ENCODE data around the gene PPL.

Gene PPL

GRCh38 chr16:4846503-4846900 is 90.4 kb downstream of the PPL start:
- peak overlapping the region; percentile 91 for H3K27ac ChIP-seq (ENCODE audit: low read depth, low read length, severe bottlenecking)
- 1% methylated on average over 20 to 26 of the region's 27 CpGs for WGBS, 2 experiments (ENCODE audit: insufficient coverage in 2 of 2)
- peak overlapping the region; percentile 91 for H3K4me3 ChIP-seq (ENCODE audit: extremely low read depth, insufficient read depth, low read length, poor library complexity, severe bottlenecking)
- peaks cover 11% of the 10 kb centered on the region for H3K4me1 ChIP-seq (ENCODE audit: control insufficient read depth, insufficient read depth, low read length, poor library complexity, severe bottlenecking)
- no peaks in the 10 kb centered on the region for H3K9me3 ChIP-seq (ENCODE audit: control insufficient read depth, low read length)
- peaks cover 41% of the 10 kb centered on the region for H3K36me3 ChIP-seq (ENCODE audit: control insufficient read depth, insufficient read depth, low read length)

GRCh38 chr16:4840984-4841383 is 96.0 kb downstream of the PPL start:
- no peak overlapping the region for H3K4me3 ChIP-seq (ENCODE audit: extremely low read depth, insufficient read depth, low read length, poor library complexity, severe bottlenecking)
- H3K9me3 ChIP-seq (ENCODE audit: control insufficient read depth, low read length), result no peaks in the 10 kb centered on the region
- WGBS, 2 experiments (ENCODE audit: insufficient coverage in 2 of 2), result 77 to 80% methylated on average over 5 of the region's 5 CpGs
- no peaks in the 10 kb centered on the region for H3K4me1 ChIP-seq (ENCODE audit: control insufficient read depth, insufficient read depth, low read length, poor library complexity, severe bottlenecking)
- H3K36me3 ChIP-seq (ENCODE audit: control insufficient read depth, insufficient read depth, low read length), result peaks cover 92% of the 10 kb centered on the region
- no peak overlapping the region for H3K27ac ChIP-seq (ENCODE audit: low read depth, low read length, severe bottlenecking)

GRCh38 chr16:4839942-4840341 is 97.0 kb downstream of the PPL start:
- 94 to 97% methylated on average over 5 of the region's 5 CpGs for WGBS, 2 experiments (ENCODE audit: insufficient coverage in 2 of 2)
- H3K36me3 ChIP-seq (ENCODE audit: control insufficient read depth, insufficient read depth, low read length), result peaks cover 95% of the 10 kb centered on the region

GRCh38 chr16:4837733-4838501 is 99.0 kb downstream of the PPL start:
- Histone ChIP-seq H3K4me3 (ENCODE audit: extremely low read depth, insufficient read depth, low read length, poor library complexity, severe bottlenecking) (no peak overlapping the region), H3K36me3 (ENCODE audit: control insufficient read depth, insufficient read depth, low read length) (peaks cover 95% of the 10 kb centered on the region), H3K27ac (ENCODE audit: low read depth, low read length, severe bottlenecking) (no peak overlapping the region), H3K4me1 (ENCODE audit: control insufficient read depth, insufficient read depth, low read length, poor library complexity, severe bottlenecking) (no peaks in the 10 kb centered on the region), H3K9me3 (ENCODE audit: control insufficient read depth, low read length) (no peaks in the 10 kb centered on the region)
- 92 to 98% methylated on average over 5 to 8 of the region's 13 CpGs for WGBS, 2 experiments (ENCODE audit: insufficient coverage in 2 of 2)

More at GRCh38 chr16:4839942-4840341, 97.0 kb downstream of the PPL start:
- no peaks in the 10 kb centered on the region for H3K9me3 ChIP-seq (ENCODE audit: control insufficient read depth, low read length)
- H3K4me1 ChIP-seq (ENCODE audit: control insufficient read depth, insufficient read depth, low read length, poor library complexity, severe bottlenecking), result no peaks in the 10 kb centered on the region
- no peak overlapping the region for H3K4me3 ChIP-seq (ENCODE audit: extremely low read depth, insufficient read depth, low read length, poor library complexity, severe bottlenecking)
- H3K27ac ChIP-seq (ENCODE audit: low read depth, low read length, severe bottlenecking), result no peak overlapping the region

- 100% methylated on average over 1 to 2 of the region's 2 CpGs for WGBS, 2 experiments (ENCODE audit: insufficient coverage in 2 of 2)
- H3K36me3 ChIP-seq (ENCODE audit: control insufficient read depth, insufficient read depth, low read length), result peaks cover 95% of the 10 kb centered on the region
These were observed 100.2 kb downstream of the PPL start for GRCh38 chr16:4836727-4837126.

GRCh38 chr16:4833584-4833983 is 103.4 kb downstream of the PPL start:
- no peak overlapping the region for H3K27ac ChIP-seq (ENCODE audit: low read depth, low read length, severe bottlenecking)
- H3K9me3 ChIP-seq (ENCODE audit: control insufficient read depth, low read length), result no peaks in the 10 kb centered on the region
- no peaks in the 10 kb centered on the region for H3K4me1 ChIP-seq (ENCODE audit: control insufficient read depth, insufficient read depth, low read length, poor library complexity, severe bottlenecking)
- no peak overlapping the region for H3K4me3 ChIP-seq (ENCODE audit: extremely low read depth, insufficient read depth, low read length, poor library complexity, severe bottlenecking)
- H3K36me3 ChIP-seq (ENCODE audit: control insufficient read depth, insufficient read depth, low read length), result peaks cover 97% of the 10 kb centered on the region
- WGBS, 2 experiments (ENCODE audit: insufficient coverage in 2 of 2), result 100% methylated on average over 1 of the region's 1 CpG; no CpG with 5 or more reads in 1 of the 2 experiments

More at GRCh38 chr16:4836727-4837126, 100.2 kb downstream of the PPL start:
- H3K9me3 ChIP-seq (ENCODE audit: control insufficient read depth, low read length), result no peaks in the 10 kb centered on the region
- H3K27ac ChIP-seq (ENCODE audit: low read depth, low read length, severe bottlenecking), result no peak overlapping the region
- no peak overlapping the region for H3K4me3 ChIP-seq (ENCODE audit: extremely low read depth, insufficient read depth, low read length, poor library complexity, severe bottlenecking)
- no peaks in the 10 kb centered on the region for H3K4me1 ChIP-seq (ENCODE audit: control insufficient read depth, insufficient read depth, low read length, poor library complexity, severe bottlenecking)

GRCh38 chr16:4832698-4833343 is 104.1 kb downstream of the PPL start:
- Histone ChIP-seq H3K4me3 (ENCODE audit: extremely low read depth, insufficient read depth, low read length, poor library complexity, severe bottlenecking) (no peak overlapping the region), H3K36me3 (ENCODE audit: control insufficient read depth, insufficient read depth, low read length) (peaks cover 96% of the 10 kb centered on the region), H3K9me3 (ENCODE audit: control insufficient read depth, low read length) (no peaks in the 10 kb centered on the region), H3K4me1 (ENCODE audit: control insufficient read depth, insufficient read depth, low read length, poor library complexity, severe bottlenecking) (no peaks in the 10 kb centered on the region), H3K27ac (ENCODE audit: low read depth, low read length, severe bottlenecking) (no peak overlapping the region)
- WGBS, 2 experiments (ENCODE audit: insufficient coverage in 2 of 2), result 88 to 100% methylated on average over 3 to 4 of the region's 6 CpGs
